HepG2 (cell line): ENCODE results near the gene MAP3K20. TPM values are rescaled to one million over a fixed set of nuclear protein-coding genes. Genes with fewer than 3 reads are reported as not detected.

ENCODE experiments used
- BCL6 ChIP-seq: IDR thresholded peaks from 2 replicates; pipeline ENCODE4 v1.6.1; 2016; ENCODE audit warnings: missing genetic modification reagents, missing compliant biosample characterization
- CBX2 ChIP-seq, 2 experiments: fragments of 200-600 bp in 1 of 2; sonication (generic); formaldehyde crosslinking in 1 of 2; IDR thresholded peaks; 2 replicates each; pipeline versions ENCODE4 v1.7.0 to v1.8.1; 2018 to 2022; ENCODE audit warnings: low read depth in 2 of 2, low read length in 1 of 2, mild to moderate bottlenecking in 1 of 2, missing genetic modification reagents in 1 of 2
- FOXJ3 ChIP-seq: sonication (generic); formaldehyde crosslinking; IDR thresholded peaks from 2 replicates; pipeline ENCODE4 v1.4.0; 2020; ENCODE audit warnings: missing genetic modification reagents, mild to moderate bottlenecking, borderline replicate concordance
- HMG20B ChIP-seq: conservative IDR thresholded peaks from 2 replicates; pipeline ENCODE4 v1.6.1; 2016; ENCODE audit warnings: missing genetic modification reagents, missing compliant biosample characterization
- KDM1A ChIP-seq: IDR thresholded peaks from 2 replicates; pipeline ENCODE4 v1.6.1; 2016; ENCODE audit warnings: missing compliant biosample characterization
- YEATS4 ChIP-seq: sonication (generic); formaldehyde crosslinking; IDR thresholded peaks from 2 replicates; pipeline ENCODE4 v1.4.0; 2020; ENCODE audit warnings: missing genetic modification reagents, borderline replicate concordance
- ZFY ChIP-seq: sonication (generic); formaldehyde crosslinking; IDR thresholded peaks from 2 replicates; pipeline ENCODE4 v1.4.0; 2020; ENCODE audit warnings: missing genetic modification reagents
- ZNF232 ChIP-seq: sonication (generic); formaldehyde crosslinking; IDR thresholded peaks from 2 replicates; pipeline ENCODE4 v1.4.0; 2020; ENCODE audit warnings: missing genetic modification reagents, borderline replicate concordance
- ZNF768 ChIP-seq: sonication (generic); formaldehyde crosslinking; IDR thresholded peaks from 2 replicates; pipeline ENCODE4 v1.4.0; 2020; ENCODE audit warnings: missing genetic modification reagents
- polyA plus RNA-seq, 8 experiments: library from polyadenylated mRNA; depleted of rRNA in 3 of 8; stranded (reverse) in 7 of 8; unstranded in 1 of 8; fragments of >200 nt; fragmentation: Illumina TruSeq in 4 of 8; extraction: Trizol in 4 of 8; gene quantifications; 2 replicates each; pipeline versions ENCODE4 v1.2.1 to v1.2.3, GENCODE V29; 2011 to 2016; ENCODE audit warnings: low read depth in 4 of 8, missing spikeins in 1 of 8, mixed read lengths in 1 of 8; ENCODE audit not compliant: insufficient read depth in 1 of 8
- total RNA-seq, 5 experiments: library from RNA; depleted of rRNA; stranded (reverse); fragments of >200 nt; fragmentation: Illumina TruSeq; extraction: Trizol; gene quantifications; 2 replicates each; pipeline ENCODE4 v1.2.3, GENCODE V29; 2016; ENCODE audit warnings: low read depth in 1 of 5
- TF ChIP-seq, protein P1 (sequence below): sonication (generic); formaldehyde crosslinking; conservative IDR thresholded peaks from 2 replicates; pipeline ENCODE4 v1.4.0; 2020; ENCODE audit warnings: missing genetic modification reagents
- TF ChIP-seq, protein P2 (sequence below): IDR thresholded peaks from 2 replicates; pipeline ENCODE4 v1.6.1; 2016; ENCODE audit warnings: low read depth, missing genetic modification reagents, missing compliant biosample characterization
- TF ChIP-seq, protein P3 (sequence below): sonication (generic); formaldehyde crosslinking; IDR thresholded peaks from 2 replicates; pipeline ENCODE4 v1.5.0; 2020; ENCODE audit warnings: mild to moderate bottlenecking, low read depth, missing genetic modification reagents, borderline replicate concordance
- TF ChIP-seq, protein P4 (sequence below): sonication (generic); formaldehyde crosslinking; IDR thresholded peaks from 2 replicates; pipeline ENCODE4 v1.4.0; 2020; ENCODE audit warnings: missing genetic modification reagents

The MAP3K20 gene
- total and polyA plus RNA-seq, 2 of the 13 experiments (the other 11 are each of a cell fraction or from before 2014, with no cell fraction given) = 5.2 to 13.5 TPM

DNA sequence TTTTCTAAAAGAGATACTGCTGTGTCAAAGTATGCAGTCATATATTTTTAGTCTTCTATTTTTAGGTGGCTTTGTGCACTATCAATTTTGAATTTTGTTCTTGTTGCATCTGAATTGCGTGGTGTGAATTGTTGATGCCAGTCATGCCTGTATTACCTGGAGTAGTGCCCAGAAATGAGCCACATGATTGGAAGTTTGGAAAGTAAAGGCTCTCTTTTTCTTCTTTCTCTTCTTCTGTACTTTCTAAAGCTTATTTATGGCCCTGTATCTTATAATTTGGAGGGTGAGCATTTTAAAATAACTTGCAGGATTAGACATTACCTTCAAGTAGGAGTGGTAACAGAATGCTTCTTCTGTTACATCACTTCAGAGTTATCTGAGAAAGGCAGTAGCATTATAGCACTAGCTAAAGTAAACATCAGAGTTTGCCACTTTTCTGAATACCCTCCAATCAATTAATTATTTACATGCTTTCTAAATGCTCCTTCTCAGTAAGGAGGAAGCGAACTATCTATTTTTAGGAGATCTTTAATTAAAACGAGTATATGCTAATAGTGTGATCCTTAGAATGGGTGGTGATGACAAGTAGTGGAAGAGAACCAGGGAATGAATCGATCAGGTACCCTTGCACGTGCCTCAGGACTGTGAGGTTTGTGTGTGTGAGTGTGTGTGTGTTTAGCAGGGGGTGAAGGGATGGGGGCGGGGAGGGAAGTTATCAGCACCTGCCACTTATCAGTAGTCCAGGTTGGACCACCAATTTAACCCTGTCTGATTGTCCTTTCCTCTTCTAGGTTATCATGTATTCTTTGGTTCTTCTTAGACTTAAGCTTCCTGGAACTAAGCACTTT is 112.5 kb downstream of the MAP3K20 start (continued):
- TF ChIP-seq FOXJ3 (no peak), BCL6 (CRISPR knock-in tag) (no peak), ZNF768 (CRISPR knock-in tag) (no peak), HMG20B (CRISPR knock-in tag) (no peak), CBX2 (IDR thresholded peaks at IDR 0.05; ENCODE audit: low read depth, low read length) (no peak), CBX2 (CRISPR knock-in tag; IDR thresholded peaks at IDR 0.05; ENCODE audit: low read depth) (no peak), KDM1A (CRISPR knock-in tag) (no peak), ZNF232 (CRISPR knock-in tag) (no peak), ZFY (no peak), YEATS4 (CRISPR knock-in tag) (no peak)
- TF ChIP-seq, protein P1, sequence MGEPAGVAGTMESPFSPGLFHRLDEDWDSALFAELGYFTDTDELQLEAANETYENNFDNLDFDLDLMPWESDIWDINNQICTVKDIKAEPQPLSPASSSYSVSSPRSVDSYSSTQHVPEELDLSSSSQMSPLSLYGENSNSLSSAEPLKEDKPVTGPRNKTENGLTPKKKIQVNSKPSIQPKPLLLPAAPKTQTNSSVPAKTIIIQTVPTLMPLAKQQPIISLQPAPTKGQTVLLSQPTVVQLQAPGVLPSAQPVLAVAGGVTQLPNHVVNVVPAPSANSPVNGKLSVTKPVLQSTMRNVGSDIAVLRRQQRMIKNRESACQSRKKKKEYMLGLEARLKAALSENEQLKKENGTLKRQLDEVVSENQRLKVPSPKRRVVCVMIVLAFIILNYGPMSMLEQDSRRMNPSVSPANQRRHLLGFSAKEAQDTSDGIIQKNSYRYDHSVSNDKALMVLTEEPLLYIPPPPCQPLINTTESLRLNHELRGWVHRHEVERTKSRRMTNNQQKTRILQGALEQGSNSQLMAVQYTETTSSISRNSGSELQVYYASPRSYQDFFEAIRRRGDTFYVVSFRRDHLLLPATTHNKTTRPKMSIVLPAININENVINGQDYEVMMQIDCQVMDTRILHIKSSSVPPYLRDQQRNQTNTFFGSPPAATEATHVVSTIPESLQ = no peak
- TF ChIP-seq, protein P2, sequence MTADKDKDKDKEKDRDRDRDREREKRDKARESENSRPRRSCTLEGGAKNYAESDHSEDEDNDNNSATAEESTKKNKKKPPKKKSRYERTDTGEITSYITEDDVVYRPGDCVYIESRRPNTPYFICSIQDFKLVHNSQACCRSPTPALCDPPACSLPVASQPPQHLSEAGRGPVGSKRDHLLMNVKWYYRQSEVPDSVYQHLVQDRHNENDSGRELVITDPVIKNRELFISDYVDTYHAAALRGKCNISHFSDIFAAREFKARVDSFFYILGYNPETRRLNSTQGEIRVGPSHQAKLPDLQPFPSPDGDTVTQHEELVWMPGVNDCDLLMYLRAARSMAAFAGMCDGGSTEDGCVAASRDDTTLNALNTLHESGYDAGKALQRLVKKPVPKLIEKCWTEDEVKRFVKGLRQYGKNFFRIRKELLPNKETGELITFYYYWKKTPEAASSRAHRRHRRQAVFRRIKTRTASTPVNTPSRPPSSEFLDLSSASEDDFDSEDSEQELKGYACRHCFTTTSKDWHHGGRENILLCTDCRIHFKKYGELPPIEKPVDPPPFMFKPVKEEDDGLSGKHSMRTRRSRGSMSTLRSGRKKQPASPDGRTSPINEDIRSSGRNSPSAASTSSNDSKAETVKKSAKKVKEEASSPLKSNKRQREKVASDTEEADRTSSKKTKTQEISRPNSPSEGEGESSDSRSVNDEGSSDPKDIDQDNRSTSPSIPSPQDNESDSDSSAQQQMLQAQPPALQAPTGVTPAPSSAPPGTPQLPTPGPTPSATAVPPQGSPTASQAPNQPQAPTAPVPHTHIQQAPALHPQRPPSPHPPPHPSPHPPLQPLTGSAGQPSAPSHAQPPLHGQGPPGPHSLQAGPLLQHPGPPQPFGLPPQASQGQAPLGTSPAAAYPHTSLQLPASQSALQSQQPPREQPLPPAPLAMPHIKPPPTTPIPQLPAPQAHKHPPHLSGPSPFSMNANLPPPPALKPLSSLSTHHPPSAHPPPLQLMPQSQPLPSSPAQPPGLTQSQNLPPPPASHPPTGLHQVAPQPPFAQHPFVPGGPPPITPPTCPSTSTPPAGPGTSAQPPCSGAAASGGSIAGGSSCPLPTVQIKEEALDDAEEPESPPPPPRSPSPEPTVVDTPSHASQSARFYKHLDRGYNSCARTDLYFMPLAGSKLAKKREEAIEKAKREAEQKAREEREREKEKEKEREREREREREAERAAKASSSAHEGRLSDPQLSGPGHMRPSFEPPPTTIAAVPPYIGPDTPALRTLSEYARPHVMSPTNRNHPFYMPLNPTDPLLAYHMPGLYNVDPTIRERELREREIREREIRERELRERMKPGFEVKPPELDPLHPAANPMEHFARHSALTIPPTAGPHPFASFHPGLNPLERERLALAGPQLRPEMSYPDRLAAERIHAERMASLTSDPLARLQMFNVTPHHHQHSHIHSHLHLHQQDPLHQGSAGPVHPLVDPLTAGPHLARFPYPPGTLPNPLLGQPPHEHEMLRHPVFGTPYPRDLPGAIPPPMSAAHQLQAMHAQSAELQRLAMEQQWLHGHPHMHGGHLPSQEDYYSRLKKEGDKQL (CRISPR knock-in tag) = no peak
- TF ChIP-seq, protein P3, sequence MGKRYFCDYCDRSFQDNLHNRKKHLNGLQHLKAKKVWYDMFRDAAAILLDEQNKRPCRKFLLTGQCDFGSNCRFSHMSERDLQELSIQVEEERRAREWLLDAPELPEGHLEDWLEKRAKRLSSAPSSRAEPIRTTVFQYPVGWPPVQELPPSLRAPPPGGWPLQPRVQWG (CRISPR knock-in tag) = no peak
- TF ChIP-seq, protein P4, sequence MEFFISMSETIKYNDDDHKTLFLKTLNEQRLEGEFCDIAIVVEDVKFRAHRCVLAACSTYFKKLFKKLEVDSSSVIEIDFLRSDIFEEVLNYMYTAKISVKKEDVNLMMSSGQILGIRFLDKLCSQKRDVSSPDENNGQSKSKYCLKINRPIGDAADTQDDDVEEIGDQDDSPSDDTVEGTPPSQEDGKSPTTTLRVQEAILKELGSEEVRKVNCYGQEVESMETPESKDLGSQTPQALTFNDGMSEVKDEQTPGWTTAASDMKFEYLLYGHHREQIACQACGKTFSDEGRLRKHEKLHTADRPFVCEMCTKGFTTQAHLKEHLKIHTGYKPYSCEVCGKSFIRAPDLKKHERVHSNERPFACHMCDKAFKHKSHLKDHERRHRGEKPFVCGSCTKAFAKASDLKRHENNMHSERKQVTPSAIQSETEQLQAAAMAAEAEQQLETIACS = no peak
